ENCODE data around the gene ARHGAP24.

DNA sequence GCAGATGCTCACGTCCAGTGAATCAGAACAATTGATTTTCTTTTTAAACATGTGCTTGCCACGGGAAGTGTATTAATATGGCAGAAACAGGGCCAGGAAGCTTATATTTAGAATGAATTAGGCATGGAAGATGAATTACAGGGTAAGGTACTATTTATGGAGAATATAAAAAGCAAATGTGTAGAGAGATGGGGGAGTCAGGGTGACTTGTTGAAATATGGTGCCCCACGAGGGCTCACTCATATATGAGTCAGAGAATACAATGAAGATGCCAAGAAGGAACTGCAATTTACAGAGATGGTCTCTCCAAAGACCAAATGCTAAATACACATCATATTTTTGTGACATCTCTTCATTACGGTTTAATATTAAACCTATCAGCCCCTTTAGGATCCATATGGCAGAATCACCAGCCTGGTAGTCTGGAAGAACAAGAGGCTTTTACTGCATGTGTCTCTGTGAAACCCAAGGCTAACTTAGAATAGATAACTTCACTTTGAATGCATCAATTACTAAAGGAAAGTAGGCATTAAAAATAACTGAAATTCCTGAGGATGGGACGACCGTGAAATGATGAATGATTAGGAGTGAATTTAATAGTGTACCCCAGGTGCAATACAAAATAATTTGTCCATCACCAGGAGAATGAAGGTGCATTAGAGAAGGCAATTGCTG, 385.3 kb downstream of the ARHGAP24 start:
- TF ChIP-seq, protein P1, sequence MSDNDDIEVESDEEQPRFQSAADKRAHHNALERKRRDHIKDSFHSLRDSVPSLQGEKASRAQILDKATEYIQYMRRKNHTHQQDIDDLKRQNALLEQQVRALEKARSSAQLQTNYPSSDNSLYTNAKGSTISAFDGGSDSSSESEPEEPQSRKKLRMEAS (IDR thresholded peaks at IDR 0.05) = no peak
- TF ChIP-seq HOXA7 (CRISPR knock-in tag; IDR thresholded peaks at IDR 0.05) = no peak
- no peak for TF ChIP-seq POLR2A (IDR thresholded peaks at IDR 0.05; ENCODE audit: low read length)
- TF ChIP-seq, protein P2, sequence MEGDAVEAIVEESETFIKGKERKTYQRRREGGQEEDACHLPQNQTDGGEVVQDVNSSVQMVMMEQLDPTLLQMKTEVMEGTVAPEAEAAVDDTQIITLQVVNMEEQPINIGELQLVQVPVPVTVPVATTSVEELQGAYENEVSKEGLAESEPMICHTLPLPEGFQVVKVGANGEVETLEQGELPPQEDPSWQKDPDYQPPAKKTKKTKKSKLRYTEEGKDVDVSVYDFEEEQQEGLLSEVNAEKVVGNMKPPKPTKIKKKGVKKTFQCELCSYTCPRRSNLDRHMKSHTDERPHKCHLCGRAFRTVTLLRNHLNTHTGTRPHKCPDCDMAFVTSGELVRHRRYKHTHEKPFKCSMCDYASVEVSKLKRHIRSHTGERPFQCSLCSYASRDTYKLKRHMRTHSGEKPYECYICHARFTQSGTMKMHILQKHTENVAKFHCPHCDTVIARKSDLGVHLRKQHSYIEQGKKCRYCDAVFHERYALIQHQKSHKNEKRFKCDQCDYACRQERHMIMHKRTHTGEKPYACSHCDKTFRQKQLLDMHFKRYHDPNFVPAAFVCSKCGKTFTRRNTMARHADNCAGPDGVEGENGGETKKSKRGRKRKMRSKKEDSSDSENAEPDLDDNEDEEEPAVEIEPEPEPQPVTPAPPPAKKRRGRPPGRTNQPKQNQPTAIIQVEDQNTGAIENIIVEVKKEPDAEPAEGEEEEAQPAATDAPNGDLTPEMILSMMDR (IDR thresholded peaks at IDR 0.05) = no peak
- TF ChIP-seq KDM5A (IDR thresholded peaks at IDR 0.05) = no peak
- TF ChIP-seq NPAS2 (CRISPR knock-in tag; IDR thresholded peaks at IDR 0.05; ENCODE audit: borderline replicate concordance) = no peak
- TF ChIP-seq, protein P3, sequence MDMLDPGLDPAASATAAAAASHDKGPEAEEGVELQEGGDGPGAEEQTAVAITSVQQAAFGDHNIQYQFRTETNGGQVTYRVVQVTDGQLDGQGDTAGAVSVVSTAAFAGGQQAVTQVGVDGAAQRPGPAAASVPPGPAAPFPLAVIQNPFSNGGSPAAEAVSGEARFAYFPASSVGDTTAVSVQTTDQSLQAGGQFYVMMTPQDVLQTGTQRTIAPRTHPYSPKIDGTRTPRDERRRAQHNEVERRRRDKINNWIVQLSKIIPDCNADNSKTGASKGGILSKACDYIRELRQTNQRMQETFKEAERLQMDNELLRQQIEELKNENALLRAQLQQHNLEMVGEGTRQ (IDR thresholded peaks at IDR 0.05) = no peak
- TF ChIP-seq EP300 (IDR thresholded peaks at IDR 0.05) = no peak
- TF ChIP-seq CHD4 (IDR thresholded peaks at IDR 0.05; ENCODE audit: borderline replicate concordance) = no peak
- TF ChIP-seq, protein P4, sequence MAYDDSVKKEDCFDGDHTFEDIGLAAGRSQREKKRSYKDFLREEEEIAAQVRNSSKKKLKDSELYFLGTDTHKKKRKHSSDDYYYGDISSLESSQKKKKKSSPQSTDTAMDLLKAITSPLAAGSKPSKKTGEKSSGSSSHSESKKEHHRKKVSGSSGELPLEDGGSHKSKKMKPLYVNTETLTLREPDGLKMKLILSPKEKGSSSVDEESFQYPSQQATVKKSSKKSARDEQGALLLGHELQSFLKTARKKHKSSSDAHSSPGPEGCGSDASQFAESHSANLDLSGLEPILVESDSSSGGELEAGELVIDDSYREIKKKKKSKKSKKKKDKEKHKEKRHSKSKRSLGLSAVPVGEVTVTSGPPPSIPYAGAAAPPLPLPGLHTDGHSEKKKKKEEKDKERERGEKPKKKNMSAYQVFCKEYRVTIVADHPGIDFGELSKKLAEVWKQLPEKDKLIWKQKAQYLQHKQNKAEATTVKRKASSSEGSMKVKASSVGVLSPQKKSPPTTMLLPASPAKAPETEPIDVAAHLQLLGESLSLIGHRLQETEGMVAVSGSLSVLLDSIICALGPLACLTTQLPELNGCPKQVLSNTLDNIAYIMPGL (CRISPR knock-in tag; IDR thresholded peaks at IDR 0.05; ENCODE audit: borderline replicate concordance) = no peak
- TF ChIP-seq GATA3 (IDR thresholded peaks at IDR 0.05; ENCODE audit: borderline replicate concordance) = no peak

Data from A549 (cell line).